Prostate gland (tissue), 2 donors: ENCODE measurements around the gene ST3GAL6.

Experiments used
- CTCF ChIP-seq, 4 experiments: fragments of 200-600 bp in 2 of 4; fragments of 450-650 bp in 2 of 4; sonication (generic) in 2 of 4; IDR thresholded peaks; 1 replicate in 3 of 4; 2 replicates in 1 of 4; pipeline ENCODE4 v1.5.1; 2016 to 2019; ENCODE audit warnings: antibody characterized with exemption in 4 of 4, mild to moderate bottlenecking in 2 of 4, moderate library complexity in 2 of 4
- POLR2AphosphoS5 ChIP-seq: sonication (generic); formaldehyde crosslinking; IDR thresholded peaks from one replicate; pipeline ENCODE4 v1.6.1; 2017; ENCODE audit warnings: antibody characterized with exemption

- TF ChIP-seq CTCF (IDR thresholded peaks at IDR 0.05): no peak
- no peak for TF ChIP-seq POLR2AphosphoS5
Observed at GRCh38 chr3:98750276-98750919, 12.7 kb upstream of the ST3GAL6 start.
